CD14-positive monocyte (primary cell): ENCODE results near the gene LGALS3BP. TPM values are rescaled to one million over a fixed set of nuclear protein-coding genes. Genes with fewer than 3 reads are reported as not detected.

Experiments used
- DNase-seq, 3 donors: peaks; one replicate each; pipeline ENCODE4 v3.0.0-alpha.2; 2011 to 2022
- H2AFZ ChIP-seq: 2 replicates; pipeline ENCODE4 v1.6.0; 2012; ENCODE audit warnings: mild to moderate bottlenecking, low read depth, low read length, inconsistent platforms; ENCODE audit not compliant: insufficient read depth, poor library complexity, severe bottlenecking
- H3K27ac ChIP-seq, 2 donors: 1 replicate in 1 of 2; 2 replicates in 1 of 2; pipeline ENCODE4 v1.5.1; 2012 to 2013; ENCODE audit warnings: low read length in 2 of 2, control low read depth in 1 of 2, inconsistent platforms in 1 of 2, low read depth in 1 of 2, mild to moderate bottlenecking in 1 of 2
- H3K27me3 ChIP-seq, 2 donors: one replicate each; pipeline versions ENCODE4 v1.6.0 to v1.6.1; 2011 to 2013; ENCODE audit warnings: low read length in 2 of 2; ENCODE audit not compliant: control insufficient read depth in 2 of 2, insufficient read depth in 2 of 2
- H3K36me3 ChIP-seq, 2 donors: replicated peaks in 1 of 2; 1 replicate in 1 of 2; 2 replicates in 1 of 2; pipeline versions ENCODE4 v1.5.1 to v1.6.1; 2012 to 2013; ENCODE audit warnings: low read length in 2 of 2, control low read depth in 1 of 2, inconsistent platforms in 1 of 2, mild to moderate bottlenecking in 1 of 2; ENCODE audit not compliant: insufficient read depth in 2 of 2, control insufficient read depth in 1 of 2
- H3K4me1 ChIP-seq, 2 donors: 1 replicate in 1 of 2; 2 replicates in 1 of 2; pipeline versions ENCODE4 v1.5.1 to v1.6.1; 2012 to 2013; ENCODE audit warnings: low read length in 2 of 2, control low read depth in 1 of 2, inconsistent platforms in 1 of 2, mild to moderate bottlenecking in 1 of 2, moderate library complexity in 1 of 2; ENCODE audit not compliant: insufficient read depth in 2 of 2, control insufficient read depth in 1 of 2
- H3K4me2 ChIP-seq: replicated peaks from 2 replicates; pipeline ENCODE3; 2012; ENCODE audit warnings: low read length, moderate library complexity, mild to moderate bottlenecking; ENCODE audit not compliant: poor library complexity, severe bottlenecking; ENCODE audit errors: extremely low read depth
- H3K4me3 ChIP-seq, 3 experiments: fragments of 200-600 bp in 1 of 3; sonication (generic) in 1 of 3; replicated peaks in 1 of 3; 1 replicate in 2 of 3; 2 replicates in 1 of 3; pipeline ENCODE4 v1.5.1; 2011 to 2013; ENCODE audit warnings: low read length in 3 of 3, mild to moderate bottlenecking in 3 of 3, control low read depth in 2 of 3, low read depth in 2 of 3, inconsistent platforms in 1 of 3, moderate library complexity in 1 of 3
- H3K79me2 ChIP-seq: 2 replicates; pipeline ENCODE4 v1.6.0; 2012; ENCODE audit warnings: mild to moderate bottlenecking, control low read depth, inconsistent platforms, low read length, moderate library complexity; ENCODE audit not compliant: insufficient read depth
- H3K9ac ChIP-seq: 2 replicates; pipeline ENCODE4 v1.6.0; 2017; ENCODE audit warnings: low read length, mild to moderate bottlenecking; ENCODE audit not compliant: insufficient read depth, poor library complexity, severe bottlenecking
- H3K9me3 ChIP-seq, 2 donors: replicated peaks in 1 of 2; 1 replicate in 1 of 2; 2 replicates in 1 of 2; pipeline versions ENCODE4 v1.5.1 to v1.6.1; 2012 to 2013; ENCODE audit warnings: low read length in 2 of 2, control low read depth in 1 of 2; ENCODE audit not compliant: control insufficient read depth in 1 of 2, insufficient read depth in 1 of 2
- H4K20me1 ChIP-seq: 2 replicates; pipeline ENCODE4 v1.6.0; 2012; ENCODE audit warnings: mild to moderate bottlenecking, low read length, control low read depth, moderate library complexity; ENCODE audit not compliant: insufficient read depth
- H3K27ac Mint-ChIP-seq, 7 donors: one replicate each; pipeline ENCODE4 v1.8.0; 2020; ENCODE audit warnings: mild to moderate bottlenecking in 7 of 7, mixed read lengths in 7 of 7, moderate library complexity in 6 of 7, inconsistent platforms in 2 of 7
- H3K27me3 Mint-ChIP-seq, 3 donors: one replicate each; pipeline ENCODE4 v1.8.0; 2021 to 2022; ENCODE audit warnings: low read depth in 3 of 3, mild to moderate bottlenecking in 3 of 3, mixed read lengths in 3 of 3, moderate library complexity in 3 of 3, inconsistent platforms in 1 of 3
- H3K36me3 Mint-ChIP-seq, 2 donors: one replicate each; pipeline ENCODE4 v1.8.0; 2020; ENCODE audit warnings: mixed read lengths in 2 of 2, inconsistent platforms in 1 of 2, mild to moderate bottlenecking in 1 of 2
- H3K4me1 Mint-ChIP-seq: one replicate; pipeline ENCODE4 v1.8.0; 2020; ENCODE audit warnings: mild to moderate bottlenecking, mixed read lengths
- H3K4me3 Mint-ChIP-seq, 2 donors: one replicate each; pipeline ENCODE4 v1.8.0; 2020; ENCODE audit warnings: mild to moderate bottlenecking in 2 of 2, mixed read lengths in 2 of 2, moderate library complexity in 1 of 2
- H3K9me3 Mint-ChIP-seq, 7 donors: one replicate each; pipeline ENCODE4 v1.8.0; 2020 to 2022; ENCODE audit warnings: mixed read lengths in 7 of 7, mild to moderate bottlenecking in 6 of 7, moderate library complexity in 6 of 7, inconsistent platforms in 2 of 7
- WGBS: methylation state at CpG from one replicate; pipeline ENCODE4 v1.1.5; 2013; ENCODE audit warnings: missing lambda C conversion rate; ENCODE audit not compliant: insufficient coverage; 5-methylcytosine and 5-hydroxymethylcytosine counted together
- intact Hi-C, 2 donors: fragments of 100-400 bp; cut with micrococcal nuclease; formaldehyde crosslinking; loops; one replicate each; pipeline versions ENCODE4 v1.15.0 to v1.15.1; 2023
- polyA plus RNA-seq, 3 donors: library from polyadenylated mRNA; depleted of rRNA in 1 of 3; unstranded in 2 of 3; stranded (reverse) in 1 of 3; fragments of 300-500 nt in 2 of 3; fragments of >200 nt in 1 of 3; fragmentation: Illumina TruSeq in 2 of 3; gene quantifications; 1 replicate in 2 of 3; 2 replicates in 1 of 3; pipeline ENCODE4 v1.2.3, GENCODE V29; 2012 to 2021
- TF ChIP-seq, protein P1 (sequence below): fragments of 200-600 bp; IDR thresholded peaks from one replicate; pipeline ENCODE4 v1.8.0; 2022; ENCODE audit warnings: antibody characterized with exemption, mild to moderate bottlenecking

Gene LGALS3BP
- polyA plus RNA-seq, 3 donors: 11.4 to 12.0 (median 11.7) TPM

DNA sequence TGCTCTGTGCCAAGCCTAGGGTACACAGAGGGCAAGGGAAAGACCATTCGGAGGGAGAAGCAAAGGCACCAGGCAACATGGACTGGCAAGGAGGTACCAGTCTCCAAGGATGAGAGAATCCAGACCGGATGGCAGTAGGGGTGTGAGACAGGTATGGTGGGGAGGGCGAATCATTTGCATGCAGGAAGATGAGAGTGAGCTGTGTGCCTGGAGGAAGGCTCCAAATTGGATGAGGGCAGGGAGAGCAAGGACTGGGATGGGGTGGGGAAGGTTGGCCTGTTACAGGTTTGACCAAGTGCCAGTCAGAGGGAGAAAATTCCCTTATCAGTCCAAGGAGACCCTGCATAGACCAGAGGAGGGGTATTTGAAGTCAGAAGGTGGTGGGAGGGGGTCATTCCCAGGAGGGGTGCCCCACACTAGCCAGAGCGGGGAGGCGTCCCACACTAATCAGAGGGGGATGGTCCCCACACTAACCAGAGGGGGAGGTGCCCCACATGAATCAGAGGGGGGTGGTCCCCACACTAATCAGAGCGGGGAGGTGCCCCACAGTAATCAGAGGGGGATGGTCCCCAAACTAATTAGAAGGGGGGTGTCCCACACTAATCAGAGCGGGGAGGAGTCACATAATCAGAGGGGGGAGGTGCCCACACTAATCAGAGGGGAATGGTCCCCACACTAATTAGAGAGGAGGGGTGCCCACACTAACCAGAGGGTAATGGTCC lies 29.1 kb upstream of the LGALS3BP start:
- peaks cover 0 to 5% (median 0%) of the 10 kb centered on the region in 7 donors for H3K9me3 Mint-ChIP-seq
- H3K27me3 Mint-ChIP-seq: peaks cover 3 to 6% (median 3%) of the 10 kb centered on the region in 3 donors
- no peak for DNase-seq
- Histone ChIP-seq H3K36me3 (peaks cover 0 to 6% of the 10 kb centered on the region in 2 donors), H3K9ac (peak overlapping the region; percentile 95), H3K79me2 (peaks cover 49% of the 10 kb centered on the region), H3K4me2 (peak overlapping the region; percentile 98), H4K20me1 (peaks cover 48% of the 10 kb centered on the region), H3K4me3 (peak overlapping the region; percentile 81 to 99 (median 84)), H3K4me1 (peaks cover 26 to 47% of the 10 kb centered on the region in 2 donors), H3K27ac (peak overlapping the region; percentile 10 to 91), H3K27me3 (no peaks in the 10 kb centered on the region), H3K9me3 (no peaks in the 10 kb centered on the region), H2AFZ (peak overlapping the region; percentile 100)
- intact Hi-C loops: no loop called here
- peaks cover 6 to 18% of the 10 kb centered on the region in 2 donors for H3K36me3 Mint-ChIP-seq
- 91% methylated on average over 3 of the region's 7 CpGs for WGBS
- H3K27ac Mint-ChIP-seq: peak overlapping the region; percentile 87 to 96 (median 95)
- TF ChIP-seq, protein P1, sequence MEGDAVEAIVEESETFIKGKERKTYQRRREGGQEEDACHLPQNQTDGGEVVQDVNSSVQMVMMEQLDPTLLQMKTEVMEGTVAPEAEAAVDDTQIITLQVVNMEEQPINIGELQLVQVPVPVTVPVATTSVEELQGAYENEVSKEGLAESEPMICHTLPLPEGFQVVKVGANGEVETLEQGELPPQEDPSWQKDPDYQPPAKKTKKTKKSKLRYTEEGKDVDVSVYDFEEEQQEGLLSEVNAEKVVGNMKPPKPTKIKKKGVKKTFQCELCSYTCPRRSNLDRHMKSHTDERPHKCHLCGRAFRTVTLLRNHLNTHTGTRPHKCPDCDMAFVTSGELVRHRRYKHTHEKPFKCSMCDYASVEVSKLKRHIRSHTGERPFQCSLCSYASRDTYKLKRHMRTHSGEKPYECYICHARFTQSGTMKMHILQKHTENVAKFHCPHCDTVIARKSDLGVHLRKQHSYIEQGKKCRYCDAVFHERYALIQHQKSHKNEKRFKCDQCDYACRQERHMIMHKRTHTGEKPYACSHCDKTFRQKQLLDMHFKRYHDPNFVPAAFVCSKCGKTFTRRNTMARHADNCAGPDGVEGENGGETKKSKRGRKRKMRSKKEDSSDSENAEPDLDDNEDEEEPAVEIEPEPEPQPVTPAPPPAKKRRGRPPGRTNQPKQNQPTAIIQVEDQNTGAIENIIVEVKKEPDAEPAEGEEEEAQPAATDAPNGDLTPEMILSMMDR: no peak
- H3K4me1 Mint-ChIP-seq: peaks cover 41% of the 10 kb centered on the region
- H3K4me3 Mint-ChIP-seq: peak overlapping the region; percentile 90 to 95

DNA sequence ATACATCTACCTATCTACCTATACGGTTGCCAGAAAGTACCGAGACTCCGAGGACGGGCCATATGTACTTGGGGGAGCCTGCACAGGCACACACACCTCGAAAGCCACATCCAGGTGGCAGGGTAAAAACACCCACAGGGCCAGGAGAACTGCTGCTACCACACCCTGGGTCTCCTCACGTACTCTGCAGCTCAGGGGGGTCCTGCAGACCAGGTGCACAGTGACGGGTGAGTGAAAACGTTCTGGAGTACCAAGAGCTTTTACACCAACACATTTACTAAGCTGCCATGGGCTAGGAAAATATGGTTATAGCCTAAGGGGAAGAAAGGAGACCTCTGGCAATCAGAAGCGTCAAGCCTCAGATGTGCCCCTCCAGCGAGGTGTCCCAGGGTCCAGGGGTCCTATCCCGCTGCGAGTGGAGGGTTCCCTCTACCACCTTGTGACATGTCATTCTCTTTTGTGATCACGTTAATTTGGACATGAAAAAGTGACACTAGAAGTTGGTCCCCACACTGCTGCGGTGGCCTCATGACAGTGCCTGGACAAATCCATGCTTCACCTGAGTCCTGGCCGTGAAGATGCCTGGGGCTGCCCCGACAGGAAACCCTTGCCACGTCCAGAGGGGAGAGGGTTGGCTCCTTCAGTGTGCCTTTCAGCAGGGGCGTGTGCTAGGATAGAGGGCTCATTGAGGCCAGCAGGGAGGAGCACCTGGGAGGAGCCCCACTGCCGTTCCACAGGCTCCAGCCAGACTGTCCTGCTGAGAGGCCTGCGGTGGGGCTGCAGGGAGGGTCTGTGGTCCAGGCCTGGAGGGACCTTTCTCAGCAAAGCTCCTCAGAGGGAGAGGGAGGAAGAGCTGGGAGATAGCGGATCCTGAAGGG lies 28.0 kb upstream of the LGALS3BP start:
- Mint-ChIP-seq H3K27me3 (peaks cover under 1 to 3% (median 3%) of the 10 kb centered on the region in 3 donors), H3K27ac (peak overlapping the region in 4 of 7 donors; percentile 60 to 96 (median 96)), H3K4me3 (peak overlapping the region in 1 of 2 donors; percentile 24), H3K36me3 (peaks cover 10 to 28% of the 10 kb centered on the region in 2 donors), H3K4me1 (peaks cover 41% of the 10 kb centered on the region), H3K9me3 (no peaks in the 10 kb centered on the region)
- peaks cover 59% of the 10 kb centered on the region for H4K20me1 ChIP-seq
- peak overlapping the region; percentile 98 for H3K4me2 ChIP-seq
- H3K4me1 ChIP-seq: peaks cover 26 to 47% of the 10 kb centered on the region in 2 donors
- no peak overlapping the region for H3K9ac ChIP-seq
- 91% methylated on average over 16 of the region's 21 CpGs for WGBS
- TF ChIP-seq, protein P1: no peak
- H3K27ac ChIP-seq: peak overlapping the region; percentile 16 to 91
- H2AFZ ChIP-seq: no peak overlapping the region
- peaks cover 60% of the 10 kb centered on the region for H3K79me2 ChIP-seq
- H3K27me3 ChIP-seq: no peaks in the 10 kb centered on the region
- H3K9me3 ChIP-seq: no peaks in the 10 kb centered on the region
- intact Hi-C loops: no loop called here
- DNase-seq: no peak
- peaks cover 6 to 17% of the 10 kb centered on the region in 2 donors for H3K36me3 ChIP-seq
- H3K4me3 ChIP-seq: peak overlapping the region in 1 of 3 experiments; percentile 84
